Neural progenitor cell (in vitro differentiated cells): Measurements from ENCODE around the gene BHMT.

Experiments
- CTCF ChIP-seq: fragments of 200-600 bp; sonication (generic); IDR thresholded peaks from 2 replicates; pipeline ENCODE4 v1.5.1; 2017; ENCODE audit warnings: antibody characterized with exemption, mild to moderate bottlenecking
- EZH2 ChIP-seq: fragments of 200-600 bp; sonication (generic); IDR thresholded peaks from 2 replicates; pipeline ENCODE4 v1.6.1; 2017; ENCODE audit warnings: antibody characterized with exemption, mild to moderate bottlenecking, moderate library complexity
- EZH2phosphoT487 ChIP-seq: fragments of 200-600 bp; sonication (generic); IDR thresholded peaks from 2 replicates; pipeline ENCODE4 v1.6.1; 2017; ENCODE audit warnings: antibody characterized with exemption

- TF ChIP-seq CTCF = no peak
- TF ChIP-seq EZH2 = no peak
- no peak for TF ChIP-seq EZH2phosphoT487
Observed at GRCh38 chr5:79076819-79077218, 34.8 kb upstream of the BHMT start.
